IPS-18a (cell line): Measurements from ENCODE around the gene KCNG2.

Source experiments
- H3K27ac ChIP-seq: one replicate; pipeline ENCODE4 v1.5.1; 2013; ENCODE audit warnings: low read length
- H3K27me3 ChIP-seq: one replicate; pipeline ENCODE4 v1.6.1; 2013; ENCODE audit warnings: mild to moderate bottlenecking, low read length; ENCODE audit not compliant: control insufficient read depth, insufficient read depth
- H3K36me3 ChIP-seq: one replicate; pipeline ENCODE4 v1.6.1; 2013; ENCODE audit warnings: low read depth, low read length; ENCODE audit not compliant: control insufficient read depth
- H3K4me1 ChIP-seq: one replicate; pipeline ENCODE4 v1.6.1; 2013; ENCODE audit warnings: low read depth, low read length; ENCODE audit not compliant: control insufficient read depth
- H3K4me3 ChIP-seq: one replicate; pipeline ENCODE4 v1.5.1; 2013; ENCODE audit warnings: low read length
- H3K9ac ChIP-seq: one replicate; pipeline ENCODE4 v1.6.1; 2013; ENCODE audit warnings: mild to moderate bottlenecking, low read length, moderate library complexity
- H3K9me3 ChIP-seq: one replicate; pipeline ENCODE4 v1.6.1; 2013; ENCODE audit warnings: low read depth, low read length; ENCODE audit not compliant: control insufficient read depth

Gene KCNG2

DNA sequence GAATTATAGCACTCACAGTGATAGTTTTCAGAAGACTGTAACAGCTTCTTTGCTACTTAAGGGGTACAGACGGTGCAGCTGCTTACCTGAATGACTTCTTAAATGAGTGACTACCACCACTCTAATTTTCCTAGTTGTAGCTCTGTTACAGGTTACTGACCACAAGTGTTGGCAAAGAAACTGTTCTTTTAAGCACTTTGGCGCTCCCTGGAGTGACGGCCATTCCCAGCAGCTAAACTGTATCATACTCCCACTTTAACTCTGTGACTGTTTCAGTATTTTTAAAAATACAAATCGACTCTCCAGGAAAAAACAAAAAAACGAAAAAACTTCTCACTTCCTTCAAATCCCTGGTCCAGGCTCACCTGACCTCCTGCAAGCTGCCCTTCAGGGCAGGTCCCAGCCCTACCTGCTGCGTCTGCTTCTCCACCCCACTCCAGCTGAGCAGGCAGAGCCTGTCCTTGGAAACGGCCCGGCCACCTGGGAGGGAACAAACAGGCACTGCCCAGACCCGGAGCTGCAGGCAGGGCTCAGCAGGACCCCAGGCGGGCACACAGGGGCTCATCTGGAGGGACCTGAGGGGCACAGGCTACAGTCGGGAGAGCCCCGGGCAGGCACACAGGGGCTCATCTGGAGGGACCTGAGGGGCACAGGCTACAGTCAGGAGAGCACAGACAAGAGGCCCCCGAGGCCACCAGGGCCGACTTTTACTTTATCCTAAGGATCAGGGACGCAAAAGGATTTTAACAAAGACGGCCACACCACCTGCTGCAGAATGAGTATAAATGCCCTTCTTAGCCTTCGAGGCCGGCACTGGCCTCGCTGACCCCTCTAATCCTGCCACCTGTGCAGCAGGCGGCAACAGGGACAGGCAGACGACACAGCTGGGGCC, 129.2 kb downstream of the KCNG2 start:
- no peak overlapping the region for H3K4me3 ChIP-seq
- H3K9ac ChIP-seq = no peak overlapping the region
- no peaks in the 10 kb centered on the region for H3K4me1 ChIP-seq
- H3K27ac ChIP-seq = no peak overlapping the region
- peaks cover 10% of the 10 kb centered on the region for H3K9me3 ChIP-seq
- no peaks in the 10 kb centered on the region for H3K27me3 ChIP-seq
- no peaks in the 10 kb centered on the region for H3K36me3 ChIP-seq

DNA sequence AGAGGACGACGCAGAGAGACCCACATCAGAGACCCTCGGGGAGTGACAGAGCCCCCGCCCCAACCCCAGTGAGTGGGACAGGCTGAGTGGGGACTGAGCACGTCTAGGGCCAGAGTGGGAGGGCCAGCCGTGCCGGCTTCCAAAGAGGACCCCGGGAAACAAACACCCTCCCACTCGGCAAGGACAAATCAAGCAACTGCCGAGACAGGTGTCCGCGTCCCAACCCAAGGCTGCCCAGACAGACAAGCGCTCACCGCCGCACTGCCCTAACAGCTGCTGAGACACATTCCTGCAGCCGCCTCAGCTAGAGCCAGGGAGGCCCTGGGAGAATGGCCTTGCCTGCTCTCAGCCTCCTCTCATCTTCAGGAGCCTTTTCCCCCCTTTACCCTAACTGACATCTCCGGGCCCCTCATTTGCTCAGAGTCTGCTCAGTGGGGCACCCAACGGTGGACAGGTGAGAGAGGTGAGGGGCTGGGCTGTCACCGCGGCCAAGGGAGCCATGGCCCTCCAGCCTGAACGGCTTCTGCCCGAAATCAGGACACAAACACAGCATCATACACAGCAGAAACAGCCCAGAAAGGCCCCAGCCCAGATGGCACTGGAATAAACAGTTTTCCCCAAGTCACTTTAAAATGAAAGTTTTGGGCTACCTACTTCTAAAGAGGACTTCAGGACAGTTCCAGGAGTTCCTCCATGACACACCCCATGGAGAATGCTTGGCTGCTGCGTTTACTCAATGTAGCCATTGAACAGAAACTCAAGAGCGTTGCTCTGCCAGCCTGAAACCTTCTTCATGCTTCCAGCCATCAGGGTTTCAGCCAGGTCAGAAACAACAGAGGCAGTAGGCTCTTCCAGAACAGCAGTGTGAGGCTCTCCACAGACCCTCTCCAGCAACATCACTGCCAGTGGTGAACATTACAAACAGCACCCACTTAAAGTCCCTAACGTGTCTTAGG, 130.1 kb downstream of the KCNG2 start:
- Histone ChIP-seq H3K27ac (no peak overlapping the region), H3K9ac (no peak overlapping the region), H3K27me3 (no peaks in the 10 kb centered on the region), H3K9me3 (peaks cover 10% of the 10 kb centered on the region), H3K36me3 (no peaks in the 10 kb centered on the region), H3K4me1 (no peaks in the 10 kb centered on the region), H3K4me3 (no peak overlapping the region)

DNA sequence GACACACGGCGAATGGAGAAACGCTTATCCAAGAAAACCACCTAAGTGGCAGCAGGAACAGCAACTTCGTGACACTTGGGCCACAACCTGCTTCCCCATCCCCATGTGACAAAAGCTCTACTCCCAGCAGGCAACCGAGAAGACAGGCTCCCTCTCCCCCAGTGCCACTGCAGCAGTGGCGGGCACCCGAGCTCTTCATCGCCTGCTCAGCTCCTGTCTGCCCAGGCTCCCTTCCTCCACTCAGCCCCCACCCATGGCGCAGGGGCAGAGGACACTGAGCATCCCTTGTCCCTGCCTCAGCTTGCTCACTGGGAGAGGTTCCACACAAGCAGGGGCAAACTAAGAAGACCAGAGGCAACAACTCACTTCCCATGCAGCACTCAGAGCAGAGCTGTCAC, 130.8 kb downstream of the KCNG2 start:
- Histone ChIP-seq H3K36me3 (no peaks in the 10 kb centered on the region), H3K27me3 (no peaks in the 10 kb centered on the region)

DNA sequence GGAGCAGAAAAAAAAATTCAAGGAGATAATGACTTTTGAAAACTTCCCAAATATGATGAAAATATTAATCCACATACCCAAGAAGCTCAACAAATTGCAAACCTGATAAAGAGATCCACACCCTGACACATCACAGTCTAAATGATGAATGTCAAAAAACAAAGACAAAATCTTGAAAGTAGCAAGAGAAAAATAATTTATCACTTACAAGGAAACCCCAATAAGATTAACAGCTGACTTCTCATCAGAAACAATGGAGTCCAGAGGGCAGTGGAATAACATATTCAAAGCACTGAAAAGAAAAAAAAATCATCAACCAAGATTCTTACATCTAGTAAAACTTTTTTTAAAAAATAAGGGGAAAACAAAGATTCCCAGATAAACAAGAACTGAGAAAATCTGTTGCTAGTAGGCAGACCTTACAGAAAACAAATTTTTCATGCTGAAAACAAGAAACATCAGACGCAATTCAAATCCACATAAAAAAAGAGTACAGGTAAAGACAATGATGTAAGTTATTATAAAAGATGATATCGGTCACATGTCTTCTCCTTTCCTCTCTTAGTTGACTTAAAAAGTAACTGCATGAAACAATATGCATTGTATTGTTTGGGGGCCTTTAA, 132.4 kb downstream of the KCNG2 start:
- Histone ChIP-seq H3K9me3 (peaks cover 10% of the 10 kb centered on the region), H3K4me3 (no peak overlapping the region), H3K36me3 (no peaks in the 10 kb centered on the region), H3K4me1 (no peaks in the 10 kb centered on the region), H3K27me3 (no peaks in the 10 kb centered on the region), H3K9ac (no peak overlapping the region), H3K27ac (no peak overlapping the region)

More for the DNA sequence above, 130.8 kb downstream of the KCNG2 start:
- no peak overlapping the region for H3K9ac ChIP-seq
- no peaks in the 10 kb centered on the region for H3K4me1 ChIP-seq
- H3K9me3 ChIP-seq = peaks cover 10% of the 10 kb centered on the region
- no peak overlapping the region for H3K27ac ChIP-seq
- no peak overlapping the region for H3K4me3 ChIP-seq

DNA sequence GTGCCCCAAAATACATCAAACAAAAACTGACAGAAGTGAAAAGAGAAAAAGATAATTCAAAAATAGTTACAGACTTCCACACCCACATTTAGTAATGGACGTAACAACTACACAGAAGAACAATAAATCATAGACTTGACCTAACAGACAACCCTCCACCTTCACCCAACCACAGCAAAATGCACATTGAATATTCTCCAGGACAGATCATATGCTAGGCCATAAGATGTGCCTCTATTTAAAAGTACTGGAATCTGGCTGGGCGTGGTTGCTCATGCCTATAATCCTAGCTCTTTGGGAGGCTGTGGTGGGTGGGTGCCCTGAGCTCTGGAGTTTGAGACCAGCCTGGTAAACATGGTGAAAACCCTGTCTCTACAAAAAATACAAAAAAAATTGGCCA, 133.7 kb downstream of the KCNG2 start:
- Histone ChIP-seq H3K4me1 (no peaks in the 10 kb centered on the region), H3K9ac (no peak overlapping the region), H3K27me3 (no peaks in the 10 kb centered on the region), H3K36me3 (no peaks in the 10 kb centered on the region), H3K4me3 (no peak overlapping the region), H3K9me3 (peaks cover 10% of the 10 kb centered on the region), H3K27ac (no peak overlapping the region)

DNA sequence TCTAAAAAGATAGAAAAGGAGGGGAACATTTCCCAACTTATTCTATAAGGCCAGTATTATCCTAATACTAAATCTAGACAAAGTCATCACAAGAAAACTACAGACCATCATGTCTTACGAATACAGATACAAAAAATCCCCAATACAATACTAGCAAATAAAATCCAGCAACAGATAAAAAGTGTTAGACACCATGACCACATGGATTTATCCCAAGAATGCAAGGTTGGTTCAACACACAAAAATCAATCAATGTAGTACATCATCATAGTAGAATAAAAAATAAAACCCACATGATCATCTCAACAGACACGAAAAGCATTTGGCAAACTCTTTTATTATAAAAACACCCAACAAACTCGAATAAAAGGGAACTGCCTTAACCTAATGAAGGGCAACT, 135.2 kb downstream of the KCNG2 start:
- Histone ChIP-seq H3K4me3 (no peak overlapping the region), H3K4me1 (no peaks in the 10 kb centered on the region), H3K9me3 (peaks cover 10% of the 10 kb centered on the region), H3K27me3 (no peaks in the 10 kb centered on the region), H3K36me3 (no peaks in the 10 kb centered on the region), H3K27ac (no peak overlapping the region), H3K9ac (no peak overlapping the region)

DNA sequence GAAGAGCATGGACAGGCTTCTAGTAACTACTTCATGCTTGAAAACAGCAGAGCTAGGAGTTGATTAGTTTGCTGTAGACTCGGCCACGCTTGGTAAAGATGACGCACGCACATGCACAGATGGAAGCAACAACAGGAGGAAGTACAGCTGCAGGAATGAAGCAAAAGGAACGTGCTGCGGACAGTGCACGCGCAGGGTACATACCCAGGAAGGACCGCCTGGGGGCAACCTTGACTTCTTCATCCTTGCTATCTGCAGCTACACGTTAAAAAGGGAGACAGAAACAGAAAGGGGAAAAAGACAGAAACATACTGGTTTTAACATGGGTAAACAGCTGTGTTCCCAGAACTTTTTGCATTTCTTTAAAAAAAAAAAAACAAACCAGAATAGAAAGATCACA, 136.0 kb downstream of the KCNG2 start:
- H3K36me3 ChIP-seq = no peaks in the 10 kb centered on the region
- no peaks in the 10 kb centered on the region for H3K4me1 ChIP-seq
- H3K9me3 ChIP-seq = peaks cover 10% of the 10 kb centered on the region
- H3K4me3 ChIP-seq = no peak overlapping the region
- no peak overlapping the region for H3K9ac ChIP-seq
- H3K27ac ChIP-seq = no peak overlapping the region
- no peaks in the 10 kb centered on the region for H3K27me3 ChIP-seq

DNA sequence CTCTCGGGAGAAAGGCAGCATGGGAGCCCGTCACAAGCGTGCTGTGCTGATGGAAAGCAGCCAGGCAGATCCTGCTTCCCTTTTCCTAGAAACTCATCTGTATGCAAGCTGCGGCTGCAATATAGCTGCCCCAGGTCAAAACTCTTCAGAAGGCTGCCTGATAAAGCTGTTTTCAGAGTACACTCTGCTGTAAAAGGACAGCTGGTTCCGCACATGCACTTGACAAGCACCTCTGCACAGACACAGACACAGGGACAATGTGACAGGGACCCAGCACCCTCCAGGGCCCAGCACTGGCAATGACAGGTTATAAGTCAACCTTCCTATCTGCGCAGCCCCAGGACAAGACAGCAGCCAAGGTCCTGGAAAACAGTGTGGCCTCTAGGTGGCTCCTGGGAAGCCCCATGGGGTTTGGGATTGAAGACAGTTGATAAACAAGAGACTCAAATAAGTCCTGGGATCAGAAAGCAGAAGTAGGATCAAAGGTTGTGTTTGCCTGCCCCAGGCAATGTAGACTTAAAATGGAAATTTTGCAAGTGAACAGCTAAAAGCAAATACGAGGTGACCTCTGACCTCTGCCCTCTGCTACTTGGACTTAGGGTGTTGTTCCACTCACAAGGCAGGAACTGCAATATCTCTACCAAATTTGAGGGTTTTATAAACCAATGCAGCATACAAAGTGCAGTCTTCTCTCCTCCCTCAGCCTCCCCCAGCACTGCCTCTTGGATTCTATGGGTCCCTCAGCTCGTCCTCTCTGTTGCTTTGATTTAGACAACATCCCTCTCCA, 136.8 kb downstream of the KCNG2 start:
- H3K9me3 ChIP-seq = peaks cover 8% of the 10 kb centered on the region
- no peak overlapping the region for H3K27ac ChIP-seq
- no peaks in the 10 kb centered on the region for H3K27me3 ChIP-seq
- H3K4me3 ChIP-seq = no peak overlapping the region
- H3K9ac ChIP-seq = no peak overlapping the region
- H3K4me1 ChIP-seq = no peaks in the 10 kb centered on the region
- H3K36me3 ChIP-seq = no peaks in the 10 kb centered on the region

DNA sequence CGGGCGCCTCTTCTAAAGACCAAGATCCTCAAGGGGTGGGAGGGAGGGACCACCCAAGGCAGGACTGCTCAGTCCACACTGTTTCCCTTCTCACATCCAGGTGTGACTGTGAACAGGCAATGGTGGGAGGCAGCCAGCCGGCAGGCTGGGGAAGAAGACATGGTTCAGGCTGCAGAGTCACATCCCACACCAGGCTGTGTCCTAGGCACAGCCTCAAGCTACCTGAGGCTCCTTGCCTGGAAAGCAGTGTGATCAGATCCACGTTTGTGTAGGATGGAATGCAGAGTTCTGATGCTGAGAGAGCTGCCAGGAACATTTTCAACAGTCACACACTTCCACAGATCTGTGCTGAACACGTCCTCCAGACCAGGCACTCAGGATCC, 137.4 kb downstream of the KCNG2 start:
- H3K27me3 ChIP-seq = no peaks in the 10 kb centered on the region
- peaks cover 3% of the 10 kb centered on the region for H3K9me3 ChIP-seq
- H3K36me3 ChIP-seq = no peaks in the 10 kb centered on the region

DNA sequence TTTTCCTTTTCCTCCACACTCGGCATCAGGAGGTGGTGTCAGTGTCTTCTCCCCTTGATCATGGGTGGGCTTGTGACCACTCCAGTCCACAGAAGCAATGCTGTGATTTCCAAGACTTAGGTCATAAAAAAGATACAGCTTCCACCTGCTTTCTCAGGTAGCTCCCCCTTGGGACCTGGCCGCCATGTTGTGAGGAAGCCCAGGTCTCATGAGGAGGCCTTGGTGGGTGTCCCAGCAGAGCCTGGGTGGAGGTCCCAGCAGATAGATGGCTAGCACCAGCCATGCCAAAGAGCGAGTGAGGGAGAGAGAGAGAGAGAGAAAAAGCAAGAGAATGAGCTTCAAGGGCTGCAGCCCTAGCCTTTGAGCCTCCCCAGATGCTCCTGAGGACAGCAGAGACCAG, 137.8 kb downstream of the KCNG2 start:
- H3K4me3 ChIP-seq = no peak overlapping the region

More for the DNA sequence above, 137.4 kb downstream of the KCNG2 start:
- Histone ChIP-seq H3K27ac (no peak overlapping the region), H3K9ac (no peak overlapping the region), H3K4me3 (no peak overlapping the region), H3K4me1 (no peaks in the 10 kb centered on the region)

DNA sequence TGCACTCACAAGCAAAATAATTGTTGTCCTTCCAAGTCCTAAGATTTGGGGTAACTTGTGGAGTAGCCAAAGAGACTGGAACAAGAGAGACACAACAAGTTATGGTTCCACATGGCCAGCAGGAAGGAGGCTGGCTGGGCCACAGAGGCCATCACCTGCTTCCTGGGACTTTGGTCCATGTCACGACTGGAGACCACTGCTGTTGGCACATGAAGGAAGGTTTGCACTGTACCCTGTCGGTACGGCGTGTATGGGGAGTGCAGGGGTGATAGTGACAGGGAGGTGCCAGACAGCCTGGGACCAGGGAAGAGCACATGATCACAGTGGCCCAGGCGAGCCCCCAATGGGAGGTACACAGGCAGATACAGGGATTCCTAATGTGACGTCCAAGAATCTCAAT, 138.2 kb downstream of the KCNG2 start:
- Histone ChIP-seq H3K4me1 (no peaks in the 10 kb centered on the region), H3K36me3 (no peaks in the 10 kb centered on the region), H3K9me3 (no peaks in the 10 kb centered on the region), H3K27ac (no peak overlapping the region), H3K27me3 (no peaks in the 10 kb centered on the region), H3K9ac (no peak overlapping the region), H3K4me3 (no peak overlapping the region)

More for the DNA sequence above, 137.8 kb downstream of the KCNG2 start:
- no peaks in the 10 kb centered on the region for H3K36me3 ChIP-seq
- H3K27ac ChIP-seq = no peak overlapping the region
- no peaks in the 10 kb centered on the region for H3K4me1 ChIP-seq
- H3K9me3 ChIP-seq = no peaks in the 10 kb centered on the region
- H3K27me3 ChIP-seq = no peaks in the 10 kb centered on the region
- no peak overlapping the region for H3K9ac ChIP-seq
